ENCODE measurements around the gene DRC7.

- TF ChIP-seq POLR2A (IDR thresholded peaks at IDR 0.05; ENCODE audit: low read depth, low read length) (no peak), POLR2AphosphoS5 (IDR thresholded peaks at IDR 0.05; ENCODE audit: low read depth, low read length) (no peak), TAF1 (IDR thresholded peaks at IDR 0.05; ENCODE audit: low read depth, low read length) (no peak), PAX5 (IDR thresholded peaks at IDR 0.05; ENCODE audit: insufficient read depth, low read length, severe bottlenecking) (no peak), POU2F2 (IDR thresholded peaks at IDR 0.05; ENCODE audit: low read depth, low read length) (no peak)
These were observed 6.4 kb downstream of the DRC7 start for GRCh38 chr16:57700781-57701551.
